NCI-H446 (cell line): ENCODE results near the gene BNC2.

Source experiments
- DNase-seq, 2 experiments: peaks; one replicate each; lab custom pipeline; 2025; lab: John Stamatoyannopoulos, UW

The BNC2 gene

GRCh38 chr9:16755467-16756160, 114.9 kb downstream of the BNC2 start:
- no peak for DNase-seq

- DNase-seq = no peak
Measured at GRCh38 chr9:16754662-16755061, 115.8 kb downstream of the BNC2 start.

GRCh38 chr9:16753256-16753655, 117.2 kb downstream of the BNC2 start:
- DNase-seq = no peak

- no peak for DNase-seq
Measured at GRCh38 chr9:16752601-16753000, 117.9 kb downstream of the BNC2 start.

- peak in 1 of 2 experiments; percentile 27 for DNase-seq
Measured at GRCh38 chr9:16750553-16750952, 119.9 kb downstream of the BNC2 start.

GRCh38 chr9:16745359-16745758, 125.1 kb downstream of the BNC2 start:
- no peak for DNase-seq

- DNase-seq = no peak
Measured at GRCh38 chr9:16744394-16744793, 126.1 kb downstream of the BNC2 start.

GRCh38 chr9:16743375-16743774, 127.1 kb downstream of the BNC2 start:
- DNase-seq = no peak

GRCh38 chr9:16735001-16735400, 135.5 kb downstream of the BNC2 start:
- no peak for DNase-seq

GRCh38 chr9:16732546-16732945, 137.9 kb downstream of the BNC2 start:
- no peak for DNase-seq

- no peak for DNase-seq
Measured at GRCh38 chr9:16730162-16730561, 140.3 kb downstream of the BNC2 start.

GRCh38 chr9:16729651-16730050, 140.8 kb downstream of the BNC2 start:
- peak in 1 of 2 experiments; percentile 19 for DNase-seq

GRCh38 chr9:16728137-16728508, 142.3 kb downstream of the BNC2 start:
- DNase-seq = peak; percentile 47 to 53

GRCh38 chr9:16727452-16728136, 142.9 kb downstream of the BNC2 start:
- peak; percentile 53 to 65 for DNase-seq

GRCh38 chr9:16726718-16727451, 143.6 kb downstream of the BNC2 start:
- peak; percentile 82 to 84 for DNase-seq

GRCh38 chr9:16726029-16726428, 144.4 kb downstream of the BNC2 start:
- peak; percentile 42 to 67 for DNase-seq

GRCh38 chr9:16725066-16725465, 145.4 kb downstream of the BNC2 start:
- no peak for DNase-seq

- DNase-seq = peak; percentile 52 to 63
Measured at GRCh38 chr9:16721972-16722371, 148.5 kb downstream of the BNC2 start.

- no peak for DNase-seq
Measured at GRCh38 chr9:16720386-16720785, 150.1 kb downstream of the BNC2 start.

- DNase-seq = no peak
Measured at GRCh38 chr9:16719921-16720320, 150.5 kb downstream of the BNC2 start.

- peak in 1 of 2 experiments; percentile 30 for DNase-seq
Measured at GRCh38 chr9:16718952-16719351, 151.5 kb downstream of the BNC2 start.

- DNase-seq = no peak
Measured at GRCh38 chr9:16718296-16718695, 152.2 kb downstream of the BNC2 start.

GRCh38 chr9:16716601-16717000, 153.9 kb downstream of the BNC2 start:
- no peak for DNase-seq
